Measurements from ENCODE around the gene GGA2.
A peak's percentile ranks its signal among the peaks of the same experiment; 100 is the strongest.

The GGA2 gene

DNA sequence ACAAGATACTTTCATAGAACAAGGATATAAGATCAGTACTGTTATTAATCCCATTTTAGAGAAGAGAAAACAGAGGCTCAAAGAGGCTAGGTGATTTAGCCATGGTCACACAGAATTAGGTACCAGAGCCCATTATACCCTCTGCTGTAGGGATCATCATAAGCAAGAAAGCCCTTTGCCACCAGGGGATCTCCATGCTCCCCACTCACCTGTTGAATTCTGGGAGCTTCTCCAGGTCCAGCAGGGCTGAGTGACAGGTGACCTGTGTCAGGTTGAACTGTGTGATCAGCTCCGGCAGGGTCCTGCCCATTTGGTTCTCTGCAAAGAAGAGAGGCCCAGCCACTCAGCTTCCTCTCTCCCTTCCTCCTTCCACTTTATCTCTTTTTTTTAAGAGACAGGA is 22.2 kb upstream of the GGA2 start:
- peaks cover 43% of the 10 kb centered on the region for H3K36me3 Mint-ChIP-seq
- no peak overlapping the region for H3K27ac Mint-ChIP-seq
- H3K4me1 Mint-ChIP-seq: no peaks in the 10 kb centered on the region
- H3K4me3 Mint-ChIP-seq: no peak overlapping the region
- H3K9me3 Mint-ChIP-seq: no peaks in the 10 kb centered on the region
- no peak for ATAC-seq
- no peaks in the 10 kb centered on the region for H3K27me3 Mint-ChIP-seq

DNA sequence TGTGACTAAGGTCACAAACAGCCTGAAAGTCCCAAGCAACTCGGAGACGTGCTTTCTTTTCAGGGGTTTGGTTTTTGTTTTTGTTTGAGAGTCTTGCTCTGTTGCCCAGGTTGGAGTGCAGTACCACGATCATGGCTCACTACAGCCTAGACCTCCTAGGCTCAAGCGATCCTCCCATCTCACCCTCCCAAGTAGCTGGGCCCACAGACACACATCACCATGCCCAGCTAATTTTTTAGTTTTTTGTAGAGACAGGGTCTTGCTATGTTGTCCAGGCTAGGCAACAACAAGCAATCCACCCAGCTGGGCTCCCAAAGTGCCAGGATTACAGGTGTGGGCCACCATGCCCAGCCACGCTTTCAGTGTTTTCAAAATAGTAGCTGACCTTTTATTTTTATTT is 19.8 kb upstream of the GGA2 start:
- no peak for ATAC-seq
- no peak overlapping the region for H3K27ac Mint-ChIP-seq
- peaks cover 47% of the 10 kb centered on the region for H3K36me3 Mint-ChIP-seq

DNA sequence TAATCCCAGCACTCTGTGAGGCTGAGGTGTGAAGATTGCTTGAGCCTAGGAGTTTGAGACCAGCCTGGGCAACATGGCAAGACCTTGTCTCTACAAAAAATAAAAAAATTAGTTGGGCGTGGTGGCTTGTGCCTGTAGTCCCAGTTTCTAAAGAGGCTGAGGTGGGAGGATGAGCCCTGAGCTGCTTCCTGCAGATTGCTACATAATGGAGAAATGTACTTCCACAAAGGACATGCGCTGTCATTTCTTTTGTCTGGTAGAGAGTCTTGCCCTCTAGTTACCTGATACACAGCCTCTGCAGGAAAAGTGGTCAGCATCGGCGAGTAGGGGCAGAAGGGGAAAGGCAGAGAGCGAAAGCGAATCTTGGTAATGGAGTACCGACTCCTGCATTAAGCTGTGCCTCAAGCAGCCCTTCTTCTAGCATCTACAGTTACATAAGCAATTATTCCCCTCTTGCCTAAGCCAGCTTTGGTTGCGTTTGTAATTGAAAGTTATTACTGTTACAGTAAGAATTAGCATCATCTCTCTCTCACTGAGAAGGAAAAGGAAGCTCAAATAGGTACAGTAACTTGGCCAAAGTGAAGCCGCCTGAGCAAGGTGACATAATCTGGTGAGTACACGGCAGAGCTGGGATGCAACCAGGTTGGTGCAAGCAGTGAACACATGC is 18.5 kb upstream of the GGA2 start:
- ATAC-seq: no peak
- Mint-ChIP-seq H3K4me1 (no peaks in the 10 kb centered on the region), H3K27ac (no peak overlapping the region), H3K27me3 (no peaks in the 10 kb centered on the region), H3K4me3 (no peak overlapping the region), H3K36me3 (peaks cover 47% of the 10 kb centered on the region), H3K9me3 (no peaks in the 10 kb centered on the region)

More for the DNA sequence above, 19.8 kb upstream of the GGA2 start:
- Mint-ChIP-seq H3K4me1 (no peaks in the 10 kb centered on the region), H3K4me3 (no peak overlapping the region), H3K27me3 (no peaks in the 10 kb centered on the region), H3K9me3 (no peaks in the 10 kb centered on the region)

DNA sequence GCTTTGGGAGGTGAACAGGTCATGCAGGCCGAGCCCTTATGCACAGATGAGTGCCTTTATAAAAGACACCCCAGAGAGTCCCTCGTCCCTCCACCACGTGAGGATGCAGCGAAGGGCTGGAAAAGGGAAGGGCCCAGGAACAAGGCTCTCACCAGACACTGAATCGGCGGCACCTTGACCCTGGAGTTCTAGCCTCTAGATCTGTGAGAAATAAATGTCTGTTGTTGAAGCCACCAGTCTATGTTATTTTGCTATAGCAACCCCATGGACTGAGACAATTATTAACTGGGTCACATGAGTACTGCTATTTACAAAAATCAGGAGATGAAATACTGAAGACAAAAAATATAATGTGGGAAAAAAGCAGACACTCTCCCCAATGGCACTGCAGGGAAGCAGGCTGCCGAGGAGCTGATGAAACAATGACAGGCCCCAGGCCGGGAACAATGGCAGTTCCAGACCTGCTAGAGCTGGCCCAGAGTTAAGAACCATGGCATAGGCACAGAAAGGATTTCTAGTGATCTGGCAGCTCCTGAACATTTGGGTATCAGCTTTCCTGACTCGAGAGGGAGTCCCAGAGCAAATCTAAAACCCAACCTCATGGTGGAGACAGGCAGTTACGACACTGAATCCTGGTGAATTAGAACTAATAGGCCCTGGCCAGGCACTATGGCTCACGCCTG is 17.8 kb upstream of the GGA2 start:
- Mint-ChIP-seq H3K4me3 (no peak overlapping the region), H3K36me3 (peaks cover 47% of the 10 kb centered on the region), H3K27me3 (no peaks in the 10 kb centered on the region), H3K4me1 (no peaks in the 10 kb centered on the region), H3K9me3 (no peaks in the 10 kb centered on the region), H3K27ac (no peak overlapping the region)
- no peak for ATAC-seq

DNA sequence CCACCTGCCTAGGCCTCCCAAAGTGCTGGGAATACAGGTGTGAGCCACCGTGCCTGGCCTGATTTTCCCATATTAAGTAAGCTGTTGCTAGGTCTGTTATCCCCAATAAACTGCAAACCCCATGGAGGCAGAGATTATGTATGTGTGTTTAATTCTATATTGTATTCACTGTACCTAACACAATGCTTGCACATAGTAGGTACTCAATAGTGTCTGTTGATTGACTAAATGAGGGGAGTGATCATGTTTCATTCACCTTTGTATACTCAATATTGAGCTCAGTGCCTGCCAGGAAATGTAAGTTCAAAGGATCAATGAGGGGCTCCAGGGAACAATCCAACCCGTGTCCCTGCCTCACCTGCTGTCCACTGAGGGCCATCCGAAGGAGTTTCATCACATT is 14.6 kb upstream of the GGA2 start:
- no peak for ATAC-seq
- Mint-ChIP-seq H3K27me3 (no peaks in the 10 kb centered on the region), H3K27ac (no peak overlapping the region), H3K36me3 (peaks cover 62% of the 10 kb centered on the region), H3K9me3 (no peaks in the 10 kb centered on the region), H3K4me3 (no peak overlapping the region), H3K4me1 (peaks cover 15% of the 10 kb centered on the region)

DNA sequence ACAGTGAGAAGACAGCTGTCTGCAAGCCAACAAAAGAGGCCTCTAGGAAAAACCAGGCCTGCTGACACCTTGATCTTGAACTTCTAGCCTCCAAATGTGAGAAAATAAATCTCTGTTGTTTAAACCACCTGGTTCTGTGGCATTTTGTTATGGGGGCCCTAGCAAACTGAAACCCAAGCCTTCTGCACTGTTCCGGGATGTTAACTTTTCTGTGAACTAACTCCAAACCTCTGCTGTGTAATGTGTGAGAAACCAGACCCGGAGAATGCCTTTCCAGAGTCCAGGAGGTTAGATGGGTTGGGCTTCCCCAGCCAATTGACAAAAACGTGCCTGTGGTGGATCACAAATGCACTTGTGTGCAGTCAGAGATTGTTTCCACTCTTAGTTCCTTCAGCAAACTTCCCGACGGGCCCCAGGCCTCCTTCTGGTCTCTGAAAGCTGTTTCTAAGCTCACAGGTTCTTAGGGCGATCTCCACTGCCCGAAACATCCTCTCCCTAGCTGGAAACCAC is 13.6 kb upstream of the GGA2 start:
- no peaks in the 10 kb centered on the region for H3K9me3 Mint-ChIP-seq
- H3K36me3 Mint-ChIP-seq: peaks cover 67% of the 10 kb centered on the region
- H3K27ac Mint-ChIP-seq: peak overlapping the region; percentile 41
- no peaks in the 10 kb centered on the region for H3K27me3 Mint-ChIP-seq
- no peak for ATAC-seq
- peaks cover 24% of the 10 kb centered on the region for H3K4me1 Mint-ChIP-seq
- no peak overlapping the region for H3K4me3 Mint-ChIP-seq

DNA sequence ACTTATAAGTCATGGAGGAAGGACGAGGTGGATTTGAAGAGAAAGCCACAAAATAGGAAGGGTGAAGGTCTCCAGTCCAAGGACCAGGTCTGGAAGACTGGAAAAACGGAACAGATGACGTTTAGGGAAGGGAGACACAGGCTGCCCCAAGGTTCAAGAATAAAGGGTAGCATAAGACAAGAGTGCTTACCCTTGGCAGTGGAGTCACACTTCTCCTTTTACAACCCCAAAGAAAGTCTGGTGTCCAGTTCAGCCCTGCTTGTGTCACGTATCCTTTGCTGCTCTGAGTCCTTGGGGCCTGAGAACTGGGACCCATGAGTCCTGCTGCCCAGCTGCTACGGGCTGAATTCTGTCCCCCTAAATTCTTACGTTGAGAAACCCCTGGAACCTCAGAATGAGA is 13.0 kb upstream of the GGA2 start:
- H3K36me3 Mint-ChIP-seq: peaks cover 61% of the 10 kb centered on the region
- no peak for ATAC-seq
- H3K9me3 Mint-ChIP-seq: no peaks in the 10 kb centered on the region
- no peaks in the 10 kb centered on the region for H3K27me3 Mint-ChIP-seq
- H3K4me3 Mint-ChIP-seq: no peak overlapping the region
- peak overlapping the region; percentile 41 for H3K27ac Mint-ChIP-seq
- peaks cover 30% of the 10 kb centered on the region for H3K4me1 Mint-ChIP-seq

DNA sequence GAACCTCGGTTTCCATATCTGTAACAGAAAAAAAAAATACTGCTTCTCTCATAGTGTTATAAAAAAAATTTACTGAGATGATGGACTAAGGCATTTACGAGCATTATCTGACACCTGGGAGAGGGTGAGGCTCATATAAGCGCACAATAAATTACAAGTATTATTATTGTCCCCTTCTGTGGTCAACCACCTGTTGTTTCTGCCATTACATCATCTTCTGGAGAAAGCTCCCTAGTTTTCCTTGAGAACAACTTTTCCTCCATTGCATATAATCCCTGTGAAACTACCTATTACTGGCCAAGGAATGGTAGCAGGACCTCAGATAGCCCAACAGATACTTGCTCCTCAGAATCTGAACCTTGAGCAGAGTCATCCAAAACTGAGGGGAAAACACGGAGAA is 11.7 kb upstream of the GGA2 start:
- Mint-ChIP-seq H3K27ac (peak overlapping the region; percentile 75), H3K27me3 (no peaks in the 10 kb centered on the region), H3K36me3 (peaks cover 48% of the 10 kb centered on the region), H3K4me1 (peaks cover 42% of the 10 kb centered on the region), H3K4me3 (no peak overlapping the region), H3K9me3 (no peaks in the 10 kb centered on the region)
- ATAC-seq: no peak

DNA sequence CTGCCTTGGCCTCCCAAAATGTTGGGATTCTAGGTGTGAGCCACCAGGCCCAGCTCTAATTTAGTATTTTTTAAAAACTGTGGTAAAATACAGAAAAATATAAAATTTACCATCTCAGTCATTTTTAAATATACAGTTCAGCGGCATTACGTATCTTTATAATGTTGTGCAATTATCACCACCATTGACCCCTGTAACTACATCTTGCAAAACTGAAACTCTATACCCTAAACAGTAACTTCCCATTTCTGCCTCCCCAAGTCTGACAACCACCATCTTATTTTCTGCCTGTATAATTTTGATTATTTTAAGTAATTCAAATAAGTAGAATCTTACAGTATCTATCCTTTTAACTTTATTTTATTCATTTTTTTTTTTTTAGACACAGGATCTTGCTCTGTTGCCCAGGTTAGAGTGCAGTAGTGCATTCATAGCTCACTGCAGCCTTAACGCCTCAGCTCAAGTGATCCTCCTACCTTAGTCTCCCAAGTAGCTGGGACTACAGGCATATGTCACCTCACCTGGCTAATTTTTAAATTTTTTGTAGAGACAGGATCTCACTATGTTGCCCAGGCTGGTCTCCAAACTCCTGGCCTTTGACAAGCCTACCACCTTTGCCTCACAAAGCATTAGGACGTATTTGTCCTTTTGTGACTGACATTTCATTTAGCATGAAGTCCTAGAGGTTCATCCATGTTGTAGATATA is 10.9 kb upstream of the GGA2 start:
- peaks cover 50% of the 10 kb centered on the region for H3K4me1 Mint-ChIP-seq
- ATAC-seq: no peak
- H3K27ac Mint-ChIP-seq: peak overlapping the region; percentile 75
- no peak overlapping the region for H3K4me3 Mint-ChIP-seq
- no peaks in the 10 kb centered on the region for H3K27me3 Mint-ChIP-seq
- peaks cover 48% of the 10 kb centered on the region for H3K36me3 Mint-ChIP-seq
- no peaks in the 10 kb centered on the region for H3K9me3 Mint-ChIP-seq

DNA sequence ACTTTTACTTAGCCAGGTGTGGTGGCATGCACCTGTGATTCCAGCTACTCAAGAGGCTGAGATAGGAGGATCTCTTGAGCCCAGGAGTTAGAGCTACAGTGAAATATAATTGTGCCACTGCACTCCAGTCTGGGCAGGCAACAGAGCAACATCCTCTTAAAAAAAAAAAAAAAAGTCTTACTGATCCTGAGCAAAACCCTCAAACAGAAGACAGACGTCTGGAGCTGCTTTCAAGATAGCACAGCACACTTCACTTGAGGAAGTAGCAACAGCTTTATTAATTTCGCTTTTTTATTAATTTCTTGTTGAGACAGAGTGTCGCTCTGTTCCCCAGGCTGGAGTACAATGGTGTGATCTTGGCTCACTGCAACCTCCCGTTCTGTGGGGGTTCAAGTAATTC is 10.2 kb upstream of the GGA2 start:
- H3K9me3 Mint-ChIP-seq: no peaks in the 10 kb centered on the region
- ATAC-seq: no peak
- no peak overlapping the region for H3K4me3 Mint-ChIP-seq
- peaks cover 48% of the 10 kb centered on the region for H3K36me3 Mint-ChIP-seq
- peak overlapping the region; percentile 75 for H3K27ac Mint-ChIP-seq
- H3K4me1 Mint-ChIP-seq: peaks cover 51% of the 10 kb centered on the region
- H3K27me3 Mint-ChIP-seq: no peaks in the 10 kb centered on the region

DNA sequence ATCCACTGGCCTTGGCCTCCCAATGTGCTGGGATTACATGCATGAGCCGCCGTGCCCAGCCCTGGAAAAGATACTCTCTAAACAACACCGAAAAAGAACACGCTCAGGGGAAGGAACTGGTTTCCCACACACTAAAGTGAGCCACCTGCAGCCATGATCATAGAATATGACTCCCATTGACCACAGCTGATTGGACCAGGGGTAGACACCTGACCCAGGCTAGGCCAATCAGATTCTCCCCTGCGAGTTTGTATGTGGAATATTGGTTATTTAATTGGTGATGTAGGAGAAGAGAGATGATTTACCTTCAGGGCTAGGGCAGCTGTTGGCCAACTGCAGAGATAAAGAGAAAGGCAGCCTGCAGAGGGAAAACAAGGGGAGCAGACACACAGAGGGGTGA is 9.0 kb upstream of the GGA2 start:
- no peaks in the 10 kb centered on the region for H3K27me3 Mint-ChIP-seq
- peaks cover 51% of the 10 kb centered on the region for H3K4me1 Mint-ChIP-seq
- H3K27ac Mint-ChIP-seq: peak overlapping the region; percentile 75
- ATAC-seq: no peak
- H3K9me3 Mint-ChIP-seq: no peaks in the 10 kb centered on the region
- H3K36me3 Mint-ChIP-seq: peaks cover 37% of the 10 kb centered on the region
- H3K4me3 Mint-ChIP-seq: no peak overlapping the region

DNA sequence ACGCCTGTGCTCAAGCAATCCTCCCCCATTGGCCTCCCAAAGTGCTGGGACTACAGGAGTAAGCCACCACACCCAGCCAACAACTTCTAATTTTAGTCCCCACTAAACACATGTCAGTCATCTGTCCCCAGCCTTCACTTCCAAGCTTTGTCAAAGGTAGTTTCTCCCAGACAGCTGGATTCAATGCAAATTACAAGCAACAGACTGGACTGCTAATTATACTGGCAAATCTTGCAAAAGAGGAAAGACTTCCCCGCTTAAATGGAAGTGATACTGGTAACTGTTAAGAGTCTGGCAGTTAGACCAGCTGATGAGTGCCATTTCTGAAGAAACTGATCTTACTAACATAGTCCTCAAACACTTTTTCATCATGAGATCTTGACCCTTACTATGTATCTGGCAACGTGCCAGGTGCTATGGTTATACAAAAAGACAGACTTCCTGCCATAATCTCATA is 8.2 kb upstream of the GGA2 start:
- Mint-ChIP-seq H3K9me3 (no peaks in the 10 kb centered on the region), H3K27me3 (no peaks in the 10 kb centered on the region), H3K27ac (peak overlapping the region; percentile 75), H3K4me1 (peaks cover 51% of the 10 kb centered on the region), H3K36me3 (peaks cover 29% of the 10 kb centered on the region), H3K4me3 (peak overlapping the region; percentile 68)
- ATAC-seq: peak; percentile 87

DNA sequence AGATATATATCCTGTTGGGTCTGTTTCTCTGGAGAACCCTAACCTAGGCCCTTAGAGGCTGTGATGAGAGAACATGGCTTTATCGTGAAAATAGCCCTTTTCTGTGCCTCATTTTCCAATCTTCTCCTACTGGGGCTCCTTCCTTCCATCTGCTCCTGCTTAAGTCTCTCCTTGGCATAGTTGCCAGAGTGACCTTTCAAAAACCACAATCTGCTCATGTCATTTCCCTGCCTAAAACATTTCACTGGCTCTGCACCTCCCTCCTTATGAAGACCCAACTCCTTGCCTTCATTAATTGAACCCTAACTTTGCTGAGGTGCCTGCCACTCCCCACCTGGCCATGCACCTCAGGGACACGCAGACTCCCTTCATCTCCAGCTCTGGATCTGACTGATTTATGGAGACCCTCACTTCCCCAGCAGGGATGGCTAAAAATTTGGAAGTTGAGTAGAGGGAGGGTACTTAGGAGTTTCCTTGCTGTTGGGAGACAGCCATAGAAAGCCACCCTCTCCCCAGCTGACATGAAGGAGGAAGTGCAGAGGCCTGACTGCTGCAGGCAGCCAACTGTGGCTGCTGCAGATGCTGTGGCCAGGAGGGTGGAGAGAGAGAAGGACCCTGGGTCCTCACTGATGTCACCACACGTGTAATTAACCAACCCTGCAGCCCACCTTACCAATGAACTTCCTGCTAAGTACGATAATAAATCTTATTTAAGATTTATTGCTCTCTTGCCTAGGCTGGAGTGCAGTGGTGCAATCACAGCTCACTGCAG is 6.3 kb upstream of the GGA2 start:
- ATAC-seq: peak; percentile 92
- H3K4me1 Mint-ChIP-seq: peaks cover 50% of the 10 kb centered on the region

DNA sequence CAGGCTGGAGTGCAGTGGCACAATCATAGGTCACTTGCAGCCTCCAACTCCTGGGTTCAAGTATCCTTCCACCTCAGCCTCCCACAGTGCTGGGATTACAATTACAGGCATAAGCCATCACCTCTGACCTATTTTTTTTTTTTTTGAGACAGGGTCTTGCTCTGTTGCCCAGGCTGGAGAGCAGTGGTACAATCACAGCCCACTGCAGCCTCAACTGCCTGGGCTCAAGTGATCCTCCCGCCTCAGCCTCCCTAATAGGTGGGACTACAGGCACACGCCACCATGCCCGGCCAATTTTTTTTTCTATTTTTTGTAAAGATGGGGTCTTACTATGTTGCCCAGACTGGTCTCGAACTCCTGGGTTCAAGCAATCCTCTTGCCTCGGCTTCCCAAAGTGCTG is 5.6 kb upstream of the GGA2 start:
- Mint-ChIP-seq H3K4me3 (no peak overlapping the region), H3K27me3 (no peaks in the 10 kb centered on the region), H3K4me1 (peaks cover 44% of the 10 kb centered on the region), H3K27ac (peak overlapping the region; percentile 75), H3K9me3 (no peaks in the 10 kb centered on the region), H3K36me3 (peaks cover 6% of the 10 kb centered on the region)
- no peak for ATAC-seq

More for the DNA sequence above, 6.3 kb upstream of the GGA2 start:
- Mint-ChIP-seq H3K4me3 (no peak overlapping the region), H3K9me3 (no peaks in the 10 kb centered on the region), H3K27ac (peak overlapping the region; percentile 75), H3K36me3 (peaks cover 9% of the 10 kb centered on the region), H3K27me3 (no peaks in the 10 kb centered on the region)

All from stimulated activated memory B cell treated with anti-CD40 and anti-IgM and Interleukin-4, amounts not matched to agents 10 μg/mL and 1 μg/mL and 100 μg/mL, for 72 hours (primary cell).